HepG2 (cell line): ENCODE results near the gene CTNNA3. TPM values are rescaled to one million over a fixed set of nuclear protein-coding genes. Genes with fewer than 3 reads are reported as not detected.

Experiments
- ATM ChIP-seq: fragments of 450-650 bp; IDR thresholded peaks from 2 replicates; pipeline ENCODE4 v1.7.1; 2017; ENCODE audit warnings: mild to moderate bottlenecking, borderline replicate concordance
- GFI1 ChIP-seq: sonication (generic); formaldehyde crosslinking; IDR thresholded peaks from 2 replicates; pipeline ENCODE4 v1.5.0; 2020; ENCODE audit warnings: missing genetic modification reagents, mild to moderate bottlenecking, borderline replicate concordance
- PRMT3 ChIP-seq: sonication (generic); formaldehyde crosslinking; IDR thresholded peaks from 2 replicates; pipeline ENCODE4 v1.8.1; 2022; ENCODE audit warnings: low read depth, mild to moderate bottlenecking, moderate library complexity, missing genetic modification reagents, borderline replicate concordance
- RAD21 ChIP-seq: fragments of 450-650 bp; formaldehyde crosslinking; IDR thresholded peaks from 2 replicates; pipeline ENCODE4 v1.5.0; 2020; ENCODE audit warnings: mild to moderate bottlenecking
- ZNF652 ChIP-seq: IDR thresholded peaks from 2 replicates; pipeline ENCODE4 v1.6.1; 2016; ENCODE audit warnings: low read depth, borderline replicate concordance
- polyA plus RNA-seq, 8 experiments: library from polyadenylated mRNA; depleted of rRNA in 3 of 8; stranded (reverse) in 7 of 8; unstranded in 1 of 8; fragments of >200 nt; fragmentation: Illumina TruSeq in 4 of 8; extraction: Trizol in 4 of 8; gene quantifications; 2 replicates each; pipeline versions ENCODE4 v1.2.1 to v1.2.3, GENCODE V29; 2011 to 2016; ENCODE audit warnings: low read depth in 4 of 8, missing spikeins in 1 of 8, mixed read lengths in 1 of 8; ENCODE audit not compliant: insufficient read depth in 1 of 8
- total RNA-seq, 5 experiments: library from RNA; depleted of rRNA; stranded (reverse); fragments of >200 nt; fragmentation: Illumina TruSeq; extraction: Trizol; gene quantifications; 2 replicates each; pipeline ENCODE4 v1.2.3, GENCODE V29; 2016; ENCODE audit warnings: low read depth in 1 of 5
- TF ChIP-seq, protein P1 (sequence below): sonication (generic); formaldehyde crosslinking; IDR thresholded peaks from 2 replicates; pipeline ENCODE4 v1.4.0; 2020; ENCODE audit warnings: mild to moderate bottlenecking, missing genetic modification reagents
- TF ChIP-seq, protein P2 (sequence below): sonication (generic); formaldehyde crosslinking; IDR thresholded peaks from 2 replicates; pipeline ENCODE4 v1.4.0; 2020; ENCODE audit warnings: missing genetic modification reagents
- TF ChIP-seq, protein P3 (sequence below): sonication (generic); formaldehyde crosslinking; IDR thresholded peaks from 2 replicates; pipeline ENCODE4 v1.5.0; 2020; ENCODE audit warnings: mild to moderate bottlenecking, missing genetic modification reagents, borderline replicate concordance
- TF ChIP-seq, protein P4 (sequence below): sonication (generic); formaldehyde crosslinking; IDR thresholded peaks from 2 replicates; pipeline ENCODE4 v1.5.0; 2020; ENCODE audit warnings: mild to moderate bottlenecking, missing genetic modification reagents, borderline replicate concordance
- TF ChIP-seq, protein P5 (sequence below): sonication (generic); formaldehyde crosslinking; IDR thresholded peaks from 2 replicates; pipeline ENCODE4 v1.4.0; 2020; ENCODE audit warnings: missing genetic modification reagents

The CTNNA3 gene
- total and polyA plus RNA-seq, 2 of the 13 experiments (the other 11 are each of a cell fraction or from before 2014, with no cell fraction given), result not detected

DNA sequence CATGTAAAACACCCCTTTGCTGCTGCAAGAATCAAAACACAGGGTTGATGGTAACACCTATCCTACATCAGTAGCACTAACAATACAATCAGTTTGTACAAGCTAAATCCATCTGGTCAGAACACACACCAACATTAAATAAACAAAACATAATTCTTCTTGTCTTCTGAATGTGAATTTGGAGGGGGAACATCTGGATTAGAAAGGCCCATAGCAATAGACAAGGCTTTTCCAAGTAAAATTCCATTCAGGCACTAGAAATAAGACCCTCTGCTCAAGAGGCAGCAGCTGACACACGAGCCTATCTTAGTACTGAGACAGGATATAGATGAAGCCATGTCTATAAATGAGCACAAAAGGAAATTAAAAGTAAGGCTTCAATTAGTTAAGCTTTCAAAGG lies 1610.1 kb downstream of the CTNNA3 start (continued):
- TF ChIP-seq, protein P1, sequence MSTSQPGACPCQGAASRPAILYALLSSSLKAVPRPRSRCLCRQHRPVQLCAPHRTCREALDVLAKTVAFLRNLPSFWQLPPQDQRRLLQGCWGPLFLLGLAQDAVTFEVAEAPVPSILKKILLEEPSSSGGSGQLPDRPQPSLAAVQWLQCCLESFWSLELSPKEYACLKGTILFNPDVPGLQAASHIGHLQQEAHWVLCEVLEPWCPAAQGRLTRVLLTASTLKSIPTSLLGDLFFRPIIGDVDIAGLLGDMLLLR (CRISPR knock-in tag), result no peak
- TF ChIP-seq PRMT3 (CRISPR knock-in tag), result no peak
- TF ChIP-seq ZNF652 (CRISPR knock-in tag), result no peak
- TF ChIP-seq, protein P2, sequence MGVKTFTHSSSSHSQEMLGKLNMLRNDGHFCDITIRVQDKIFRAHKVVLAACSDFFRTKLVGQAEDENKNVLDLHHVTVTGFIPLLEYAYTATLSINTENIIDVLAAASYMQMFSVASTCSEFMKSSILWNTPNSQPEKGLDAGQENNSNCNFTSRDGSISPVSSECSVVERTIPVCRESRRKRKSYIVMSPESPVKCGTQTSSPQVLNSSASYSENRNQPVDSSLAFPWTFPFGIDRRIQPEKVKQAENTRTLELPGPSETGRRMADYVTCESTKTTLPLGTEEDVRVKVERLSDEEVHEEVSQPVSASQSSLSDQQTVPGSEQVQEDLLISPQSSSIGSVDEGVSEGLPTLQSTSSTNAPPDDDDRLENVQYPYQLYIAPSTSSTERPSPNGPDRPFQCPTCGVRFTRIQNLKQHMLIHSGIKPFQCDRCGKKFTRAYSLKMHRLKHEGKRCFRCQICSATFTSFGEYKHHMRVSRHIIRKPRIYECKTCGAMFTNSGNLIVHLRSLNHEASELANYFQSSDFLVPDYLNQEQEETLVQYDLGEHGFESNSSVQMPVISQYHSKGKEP (CRISPR knock-in tag), result no peak
- TF ChIP-seq ATM, result no peak
- no peak for TF ChIP-seq RAD21 (CRISPR knock-in tag)
- no peak for TF ChIP-seq GFI1 (CRISPR knock-in tag)
- TF ChIP-seq, protein P3, sequence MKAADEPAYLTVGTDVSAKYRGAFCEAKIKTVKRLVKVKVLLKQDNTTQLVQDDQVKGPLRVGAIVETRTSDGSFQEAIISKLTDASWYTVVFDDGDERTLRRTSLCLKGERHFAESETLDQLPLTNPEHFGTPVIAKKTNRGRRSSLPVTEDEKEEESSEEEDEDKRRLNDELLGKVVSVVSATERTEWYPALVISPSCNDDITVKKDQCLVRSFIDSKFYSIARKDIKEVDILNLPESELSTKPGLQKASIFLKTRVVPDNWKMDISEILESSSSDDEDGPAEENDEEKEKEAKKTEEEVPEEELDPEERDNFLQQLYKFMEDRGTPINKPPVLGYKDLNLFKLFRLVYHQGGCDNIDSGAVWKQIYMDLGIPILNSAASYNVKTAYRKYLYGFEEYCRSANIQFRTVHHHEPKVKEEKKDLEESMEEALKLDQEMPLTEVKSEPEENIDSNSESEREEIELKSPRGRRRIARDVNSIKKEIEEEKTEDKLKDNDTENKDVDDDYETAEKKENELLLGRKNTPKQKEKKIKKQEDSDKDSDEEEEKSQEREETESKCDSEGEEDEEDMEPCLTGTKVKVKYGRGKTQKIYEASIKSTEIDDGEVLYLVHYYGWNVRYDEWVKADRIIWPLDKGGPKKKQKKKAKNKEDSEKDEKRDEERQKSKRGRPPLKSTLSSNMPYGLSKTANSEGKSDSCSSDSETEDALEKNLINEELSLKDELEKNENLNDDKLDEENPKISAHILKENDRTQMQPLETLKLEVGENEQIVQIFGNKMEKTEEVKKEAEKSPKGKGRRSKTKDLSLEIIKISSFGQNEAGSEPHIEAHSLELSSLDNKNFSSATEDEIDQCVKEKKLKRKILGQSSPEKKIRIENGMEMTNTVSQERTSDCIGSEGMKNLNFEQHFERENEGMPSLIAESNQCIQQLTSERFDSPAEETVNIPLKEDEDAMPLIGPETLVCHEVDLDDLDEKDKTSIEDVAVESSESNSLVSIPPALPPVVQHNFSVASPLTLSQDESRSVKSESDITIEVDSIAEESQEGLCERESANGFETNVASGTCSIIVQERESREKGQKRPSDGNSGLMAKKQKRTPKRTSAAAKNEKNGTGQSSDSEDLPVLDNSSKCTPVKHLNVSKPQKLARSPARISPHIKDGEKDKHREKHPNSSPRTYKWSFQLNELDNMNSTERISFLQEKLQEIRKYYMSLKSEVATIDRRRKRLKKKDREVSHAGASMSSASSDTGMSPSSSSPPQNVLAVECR, result no peak
- TF ChIP-seq, protein P4, sequence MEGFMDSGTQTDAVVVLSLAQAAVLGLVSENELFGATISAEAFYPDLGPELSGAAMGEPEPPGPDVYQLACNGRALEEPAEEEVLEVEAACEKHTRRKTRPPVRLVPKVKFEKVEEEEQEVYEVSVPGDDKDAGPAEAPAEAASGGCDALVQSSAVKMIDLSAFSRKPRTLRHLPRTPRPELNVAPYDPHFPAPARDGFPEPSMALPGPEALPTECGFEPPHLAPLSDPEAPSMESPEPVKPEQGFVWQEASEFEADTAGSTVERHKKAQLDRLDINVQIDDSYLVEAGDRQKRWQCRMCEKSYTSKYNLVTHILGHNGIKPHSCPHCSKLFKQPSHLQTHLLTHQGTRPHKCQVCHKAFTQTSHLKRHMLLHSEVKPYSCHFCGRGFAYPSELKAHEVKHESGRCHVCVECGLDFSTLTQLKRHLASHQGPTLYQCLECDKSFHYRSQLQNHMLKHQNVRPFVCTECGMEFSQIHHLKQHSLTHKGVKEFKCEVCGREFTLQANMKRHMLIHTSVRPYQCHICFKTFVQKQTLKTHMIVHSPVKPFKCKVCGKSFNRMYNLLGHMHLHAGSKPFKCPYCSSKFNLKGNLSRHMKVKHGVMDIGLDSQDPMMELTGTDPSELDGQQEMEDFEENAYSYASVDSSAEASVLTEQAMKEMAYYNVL, result no peak
- TF ChIP-seq, protein P5, sequence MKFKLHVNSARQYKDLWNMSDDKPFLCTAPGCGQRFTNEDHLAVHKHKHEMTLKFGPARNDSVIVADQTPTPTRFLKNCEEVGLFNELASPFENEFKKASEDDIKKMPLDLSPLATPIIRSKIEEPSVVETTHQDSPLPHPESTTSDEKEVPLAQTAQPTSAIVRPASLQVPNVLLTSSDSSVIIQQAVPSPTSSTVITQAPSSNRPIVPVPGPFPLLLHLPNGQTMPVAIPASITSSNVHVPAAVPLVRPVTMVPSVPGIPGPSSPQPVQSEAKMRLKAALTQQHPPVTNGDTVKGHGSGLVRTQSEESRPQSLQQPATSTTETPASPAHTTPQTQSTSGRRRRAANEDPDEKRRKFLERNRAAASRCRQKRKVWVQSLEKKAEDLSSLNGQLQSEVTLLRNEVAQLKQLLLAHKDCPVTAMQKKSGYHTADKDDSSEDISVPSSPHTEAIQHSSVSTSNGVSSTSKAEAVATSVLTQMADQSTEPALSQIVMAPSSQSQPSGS, result no peak
